ENCODE measurements around the gene PCYT2. TPM values are rescaled to one million over a fixed set of nuclear protein-coding genes. Genes with fewer than 3 reads are reported as not detected.

PCYT2 gene
- total RNA-seq, 1 donor: 67.0 TPM

- H3K27me3 ChIP-seq (ENCODE audit: insufficient read depth, low read length): no peaks in the 10 kb centered on the region
- peaks cover 31% of the 10 kb centered on the region for H3K4me1 ChIP-seq (ENCODE audit: insufficient read depth, low read length)
- peak within 1 kb of the TSS; percentile 98 for H3K4me2 ChIP-seq (ENCODE audit: insufficient read depth, low read length)
- no peaks in the 10 kb centered on the region for H3K9me3 ChIP-seq (ENCODE audit: low read depth, low read length)
- peaks cover 89% of the 10 kb centered on the region for H3K79me2 ChIP-seq (ENCODE audit: insufficient read depth, low read length)
- DNase-seq (ENCODE audit: insufficient read length, low spot score, missing footprints): peak; percentile 87
- TF ChIP-seq CTCF (IDR thresholded peaks at IDR 0.05; ENCODE audit: extremely low read depth, low read depth, low read length): no peak
- H3K27ac ChIP-seq (ENCODE audit: low read depth, low read length): peak within 1 kb of the TSS; percentile 97
- peaks cover 44% of the 10 kb centered on the region for H4K20me1 ChIP-seq (ENCODE audit: insufficient read depth, low read length)
- peak within 1 kb of the TSS; percentile 74 for H2AFZ ChIP-seq (ENCODE audit: low read length)
- peaks cover 59% of the 10 kb centered on the region for H3K36me3 ChIP-seq (ENCODE audit: insufficient read depth, low read length)
- peak within 1 kb of the TSS; percentile 84 for H3K4me3 ChIP-seq (ENCODE audit: insufficient read depth, low read length)
These were observed 51.1 kb downstream of the PCYT2 start, which contains the start of gene P4HB for GRCh38 chr17:81859906-81860755. P4HB (minus strand) TSS chr17:81860535; CDS start chr17:81860471, 64 bp downstream.

GRCh38 chr17:81858967-81859905, 52.0 kb downstream of the PCYT2 start:
- peak; percentile 86 for DNase-seq (ENCODE audit: insufficient read length, low spot score, missing footprints)
- H3K4me3 ChIP-seq (ENCODE audit: insufficient read depth, low read length): peak overlapping the region; percentile 84
- peaks cover 47% of the 10 kb centered on the region for H4K20me1 ChIP-seq (ENCODE audit: insufficient read depth, low read length)
- H3K4me2 ChIP-seq (ENCODE audit: insufficient read depth, low read length): peak overlapping the region; percentile 98
- peaks cover 59% of the 10 kb centered on the region for H3K36me3 ChIP-seq (ENCODE audit: insufficient read depth, low read length)
- H3K27me3 ChIP-seq (ENCODE audit: insufficient read depth, low read length): no peaks in the 10 kb centered on the region
- peaks cover 31% of the 10 kb centered on the region for H3K4me1 ChIP-seq (ENCODE audit: insufficient read depth, low read length)
- no peak for TF ChIP-seq CTCF (IDR thresholded peaks at IDR 0.05; ENCODE audit: extremely low read depth, low read depth, low read length)
- H3K79me2 ChIP-seq (ENCODE audit: insufficient read depth, low read length): peaks cover 89% of the 10 kb centered on the region
- no peaks in the 10 kb centered on the region for H3K9me3 ChIP-seq (ENCODE audit: low read depth, low read length)
- H2AFZ ChIP-seq (ENCODE audit: low read length): no peak overlapping the region
- H3K27ac ChIP-seq (ENCODE audit: low read depth, low read length): peak overlapping the region; percentile 72

- Histone ChIP-seq H3K27ac (ENCODE audit: low read depth, low read length) (peak overlapping the region; percentile 72), H3K4me1 (ENCODE audit: insufficient read depth, low read length) (peaks cover 30% of the 10 kb centered on the region), H2AFZ (ENCODE audit: low read length) (no peak overlapping the region), H3K79me2 (ENCODE audit: insufficient read depth, low read length) (peaks cover 89% of the 10 kb centered on the region), H3K9me3 (ENCODE audit: low read depth, low read length) (no peaks in the 10 kb centered on the region), H3K27me3 (ENCODE audit: insufficient read depth, low read length) (no peaks in the 10 kb centered on the region), H3K36me3 (ENCODE audit: insufficient read depth, low read length) (peaks cover 57% of the 10 kb centered on the region), H4K20me1 (ENCODE audit: insufficient read depth, low read length) (peaks cover 52% of the 10 kb centered on the region), H3K4me2 (ENCODE audit: insufficient read depth, low read length) (peak overlapping the region; percentile 98), H3K4me3 (ENCODE audit: insufficient read depth, low read length) (peak overlapping the region; percentile 84)
- no peak for TF ChIP-seq CTCF (IDR thresholded peaks at IDR 0.05; ENCODE audit: extremely low read depth, low read depth, low read length)
- DNase-seq (ENCODE audit: insufficient read length, low spot score, missing footprints): peak; percentile 76
These were observed 52.8 kb downstream of the PCYT2 start for GRCh38 chr17:81858170-81858966.

Data from osteoblast (primary cell).